A549 (cell line): ENCODE measurements around the gene HOXD10.

Source experiments
- CTCF ChIP-seq: fragments of >200 bp; sonication (Bioruptor Twin); formaldehyde crosslinking; IDR thresholded peaks from 3 replicates; pipeline ENCODE4 v1.5.1; 2016
- ELK1 ChIP-seq: fragments of 150-350 bp; IDR thresholded peaks from 2 replicates; pipeline ENCODE4 v1.6.1; 2014; ENCODE audit warnings: low read depth, mild to moderate bottlenecking, low read length
- EP300 ChIP-seq, 2 experiments: fragments of >200 bp; sonication (Bioruptor Twin); formaldehyde crosslinking; IDR thresholded peaks; 2 replicates in 1 of 2; 3 replicates in 1 of 2; pipeline ENCODE4 v1.6.1; 2016 to 2017
- HMGXB4 ChIP-seq: fragments of 250-450 bp; sonication (Bioruptor Pico); IDR thresholded peaks from 2 replicates; pipeline ENCODE4 v1.5.0; 2021; ENCODE audit warnings: mild to moderate bottlenecking, moderate library complexity, borderline replicate concordance
- MAZ ChIP-seq: fragments of 150-350 bp; IDR thresholded peaks from 2 replicates; pipeline ENCODE4 v1.6.1; 2014; ENCODE audit warnings: antibody characterized with exemption, low read depth, low read length, borderline replicate concordance
- MYC ChIP-seq: IDR thresholded peaks from 2 replicates; pipeline ENCODE4 v1.6.1; 2012; ENCODE audit warnings: mild to moderate bottlenecking, inconsistent platforms, low read length, improper control_type of control experiment, borderline replicate concordance
- SREBF2 ChIP-seq: fragments of 450-650 bp; IDR thresholded peaks from 2 replicates; pipeline ENCODE4 v1.6.1; 2014; ENCODE audit warnings: mild to moderate bottlenecking, moderate library complexity
- ZFP36 ChIP-seq: fragments of 450-650 bp; IDR thresholded peaks from 2 replicates; pipeline ENCODE4 v1.6.1; 2014; ENCODE audit warnings: borderline replicate concordance; ENCODE audit not compliant: partially characterized antibody

GRCh38 chr2:176072292-176072669, 44.3 kb upstream of the HOXD10 start:
- TF ChIP-seq ZFP36 (no peak), CTCF (no peak), SREBF2 (no peak), EP300 (IDR thresholded peaks at IDR 0.05) (no peak), HMGXB4 (CRISPR knock-in tag) (no peak), MAZ (no peak), ELK1 (no peak), MYC (no peak)
